Skeletal muscle tissue (tissue), 4 donors: ENCODE measurements around the gene CROT. TPM values are rescaled to one million over a fixed set of nuclear protein-coding genes. Genes with fewer than 3 reads are reported as not detected.
"Not testable (repeated sequence)": the region's sequence is repeated elsewhere in the genome, so short reads cannot be mapped to it uniquely, and the experiment has no call there.

Source experiments
- H3K27ac ChIP-seq: one replicate; pipeline ENCODE4 v1.7.0; 2013; ENCODE audit warnings: mild to moderate bottlenecking, low read depth, low read length, inconsistent platforms
- H3K27me3 ChIP-seq, 3 donors: one replicate each; pipeline ENCODE4 v1.7.0; 2013; ENCODE audit warnings: low read length in 3 of 3; ENCODE audit not compliant: control insufficient read depth in 3 of 3, insufficient read depth in 3 of 3
- H3K36me3 ChIP-seq, 3 donors: one replicate each; pipeline ENCODE4 v1.7.0; 2013; ENCODE audit warnings: low read length in 3 of 3; ENCODE audit not compliant: control insufficient read depth in 3 of 3, insufficient read depth in 3 of 3
- H3K4me1 ChIP-seq, 3 donors: one replicate each; pipeline ENCODE4 v1.7.0; 2013; ENCODE audit warnings: low read length in 3 of 3, mild to moderate bottlenecking in 3 of 3; ENCODE audit not compliant: control insufficient read depth in 3 of 3, insufficient read depth in 3 of 3
- H3K4me3 ChIP-seq, 3 donors: one replicate each; pipeline ENCODE4 v1.7.0; 2013; ENCODE audit warnings: low read length in 3 of 3
- H3K9ac ChIP-seq, 3 donors: one replicate each; pipeline ENCODE4 v1.7.0; 2013; ENCODE audit warnings: low read length in 3 of 3, mild to moderate bottlenecking in 3 of 3, moderate library complexity in 2 of 3, low read depth in 1 of 3
- H3K9me3 ChIP-seq, 3 donors: one replicate each; pipeline ENCODE4 v1.7.0; 2013; ENCODE audit warnings: low read length in 3 of 3; ENCODE audit not compliant: control insufficient read depth in 3 of 3
- total RNA-seq: library from RNA; depleted of rRNA; stranded (reverse); fragments of >200 nt; gene quantifications from one replicate; pipeline ENCODE4 v1.2.3, GENCODE V29; 2014
- donor health status: Osteomylitis.

Gene CROT
- total RNA-seq, 1 donor from 2014 or later, result 14.6 TPM

DNA sequence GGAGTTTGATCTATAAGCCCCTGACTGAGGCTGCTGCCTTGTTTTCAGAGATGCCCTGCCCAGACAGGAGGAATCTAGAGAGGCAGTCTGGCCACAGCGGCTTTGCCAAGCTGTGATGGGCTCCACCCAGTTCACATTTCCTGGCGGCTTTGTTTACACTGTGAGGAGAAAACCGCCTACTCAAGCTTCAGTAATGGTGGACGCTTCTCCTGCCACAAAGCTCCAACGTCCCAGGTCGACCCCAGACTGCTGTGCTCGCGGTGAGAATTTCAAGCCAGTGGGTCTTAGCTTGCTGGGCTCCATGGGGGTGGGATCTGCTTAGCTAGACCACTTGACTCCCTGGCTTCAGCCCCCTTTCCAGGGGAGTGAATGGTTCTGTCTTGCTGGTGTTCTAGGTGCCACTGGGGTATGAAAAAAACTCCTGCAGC lies 26.3 kb upstream of the CROT start:
- H3K9ac ChIP-seq, H3K27me3 ChIP-seq, H3K36me3 ChIP-seq, H3K4me1 ChIP-seq, H3K9me3 ChIP-seq, H3K27ac ChIP-seq: not testable (repeated sequence)
- H3K4me3 ChIP-seq, result peak overlapping the region in 1 of 3 donors; percentile 23

GRCh38 chr7:87322912-87323311 lies 22.6 kb upstream of the CROT start:
- Histone ChIP-seq H3K27me3 (no peaks in the 10 kb centered on the region), H3K4me1 (no peaks in the 10 kb centered on the region), H3K36me3 (peaks cover 0 to 8% (median 5%) of the 10 kb centered on the region in 3 donors), H3K9ac (no peak overlapping the region), H3K9me3 (peaks cover 0 to 13% (median 13%) of the 10 kb centered on the region in 3 donors), H3K4me3 (no peak overlapping the region), H3K27ac (no peak overlapping the region)

DNA sequence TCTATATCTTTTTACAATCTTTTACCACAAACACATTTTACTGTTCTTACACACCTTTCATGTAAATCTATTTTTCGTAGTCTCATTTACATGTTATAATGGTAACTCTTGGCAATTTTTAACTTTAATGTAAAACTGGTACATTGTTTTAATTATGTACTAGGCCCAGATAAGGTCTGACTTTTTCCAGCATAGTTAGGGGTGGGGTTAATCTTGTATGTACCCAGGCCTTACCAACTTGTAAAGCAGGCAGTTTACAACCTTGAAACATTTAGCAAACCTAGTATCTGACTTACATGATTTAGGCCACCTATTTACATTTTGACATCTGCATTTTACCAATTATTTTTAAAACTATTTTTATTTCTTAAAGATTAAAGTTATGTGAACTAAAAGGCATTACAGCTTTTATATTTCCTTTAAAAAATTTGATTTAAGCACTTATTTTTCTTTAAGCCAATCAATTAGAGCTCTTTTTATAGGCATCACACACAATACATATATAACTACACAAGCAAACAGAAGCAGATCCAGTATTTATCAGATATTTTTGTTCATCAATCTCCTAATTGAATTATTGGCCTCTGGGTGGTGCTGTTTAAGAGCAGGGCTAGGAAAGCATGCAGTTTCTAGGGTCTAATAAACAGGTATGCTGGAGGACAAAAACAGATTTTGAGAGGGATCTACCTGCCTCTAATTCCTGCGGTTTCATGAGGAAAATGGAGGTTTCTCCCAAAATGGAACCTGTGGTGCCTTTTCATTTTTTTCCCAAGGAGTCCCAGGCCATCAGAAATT lies 19.7 kb upstream of the CROT start:
- no peaks in the 10 kb centered on the region for H3K4me1 ChIP-seq
- H3K9me3 ChIP-seq, result peaks cover 8 to 25% (median 21%) of the 10 kb centered on the region in 3 donors
- no peak overlapping the region for H3K9ac ChIP-seq
- H3K27ac ChIP-seq, result no peak overlapping the region
- no peaks in the 10 kb centered on the region for H3K27me3 ChIP-seq
- peaks cover 5 to 16% (median 5%) of the 10 kb centered on the region in 3 donors for H3K36me3 ChIP-seq
- H3K4me3 ChIP-seq, result no peak overlapping the region

DNA sequence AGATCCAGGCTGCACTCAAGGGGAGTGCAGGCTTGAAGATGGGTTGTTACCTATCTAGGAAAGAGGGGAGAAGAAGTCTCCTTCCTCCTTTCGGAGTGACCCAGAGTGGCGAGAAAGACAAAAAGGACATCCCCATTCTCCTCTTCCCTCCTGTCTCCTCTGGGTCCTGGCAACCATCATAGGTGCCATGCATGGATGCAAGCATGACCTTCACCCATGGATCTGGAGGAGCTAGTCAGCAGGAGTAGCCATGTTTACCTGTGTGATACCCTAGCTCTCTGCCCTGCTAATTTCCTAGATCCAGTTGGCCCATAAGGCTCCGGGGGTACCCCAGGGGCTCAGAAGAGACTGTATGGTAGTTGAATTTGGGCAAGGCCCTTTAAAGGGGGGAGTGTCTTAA lies 17.2 kb upstream of the CROT start:
- Histone ChIP-seq H3K4me3 (no peak overlapping the region), H3K27me3 (no peaks in the 10 kb centered on the region), H3K36me3 (peaks cover 2 to 11% (median 5%) of the 10 kb centered on the region in 3 donors), H3K27ac (no peak overlapping the region), H3K4me1 (no peaks in the 10 kb centered on the region), H3K9me3 (peaks cover 8 to 25% (median 21%) of the 10 kb centered on the region in 3 donors), H3K9ac (no peak overlapping the region)

- Histone ChIP-seq H3K27ac (no peak overlapping the region), H3K9me3 (peaks cover 8 to 25% (median 19%) of the 10 kb centered on the region in 3 donors), H3K4me1 (no peaks in the 10 kb centered on the region), H3K9ac (no peak overlapping the region), H3K36me3 (peaks cover 2 to 7% (median 5%) of the 10 kb centered on the region in 3 donors), H3K27me3 (no peaks in the 10 kb centered on the region), H3K4me3 (no peak overlapping the region)
Measured at GRCh38 chr7:87330316-87330715, 15.1 kb upstream of the CROT start.

DNA sequence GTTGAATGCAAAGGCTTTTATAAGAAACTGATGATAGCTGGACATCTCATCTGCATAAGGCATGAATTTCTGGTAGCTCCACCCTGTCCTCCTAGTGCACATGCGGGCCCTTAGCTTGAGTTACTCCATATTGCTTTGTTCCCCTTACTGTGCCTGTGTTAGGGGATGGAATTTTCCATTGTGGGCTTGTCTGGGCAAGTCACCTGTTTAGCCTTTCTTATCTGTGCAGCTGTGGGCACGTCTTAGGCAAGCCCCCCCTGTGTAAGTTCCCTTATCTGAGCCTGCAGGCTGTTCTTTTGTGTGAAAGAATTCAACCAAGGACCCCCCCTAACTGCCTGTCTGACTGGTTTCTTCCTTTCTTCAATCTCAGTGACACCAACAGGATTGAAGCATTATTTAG lies 14.5 kb upstream of the CROT start:
- H3K27me3 ChIP-seq, result no peaks in the 10 kb centered on the region
- no peak overlapping the region for H3K27ac ChIP-seq
- no peak overlapping the region for H3K4me3 ChIP-seq
- no peak overlapping the region for H3K9ac ChIP-seq
- H3K9me3 ChIP-seq, result peaks cover 8 to 25% (median 18%) of the 10 kb centered on the region in 3 donors
- H3K4me1 ChIP-seq, result no peaks in the 10 kb centered on the region
- H3K36me3 ChIP-seq, result peaks cover 2 to 7% (median 5%) of the 10 kb centered on the region in 3 donors

GRCh38 chr7:87331687-87332252 lies 13.7 kb upstream of the CROT start:
- no peak overlapping the region for H3K4me3 ChIP-seq
- peaks cover 8 to 21% (median 18%) of the 10 kb centered on the region in 3 donors for H3K9me3 ChIP-seq
- H3K27me3 ChIP-seq, result no peaks in the 10 kb centered on the region
- H3K4me1 ChIP-seq, result no peaks in the 10 kb centered on the region
- peaks cover 2 to 11% (median 5%) of the 10 kb centered on the region in 3 donors for H3K36me3 ChIP-seq
- H3K9ac ChIP-seq, result no peak overlapping the region
- H3K27ac ChIP-seq, result no peak overlapping the region

GRCh38 chr7:87332321-87332720 lies 13.1 kb upstream of the CROT start:
- Histone ChIP-seq H3K4me3 (no peak overlapping the region), H3K9me3 (peaks cover 8 to 16% (median 14%) of the 10 kb centered on the region in 3 donors), H3K27me3 (no peaks in the 10 kb centered on the region), H3K27ac (no peak overlapping the region), H3K9ac (no peak overlapping the region), H3K4me1 (no peaks in the 10 kb centered on the region), H3K36me3 (peaks cover 0 to 11% (median 5%) of the 10 kb centered on the region in 3 donors)

DNA sequence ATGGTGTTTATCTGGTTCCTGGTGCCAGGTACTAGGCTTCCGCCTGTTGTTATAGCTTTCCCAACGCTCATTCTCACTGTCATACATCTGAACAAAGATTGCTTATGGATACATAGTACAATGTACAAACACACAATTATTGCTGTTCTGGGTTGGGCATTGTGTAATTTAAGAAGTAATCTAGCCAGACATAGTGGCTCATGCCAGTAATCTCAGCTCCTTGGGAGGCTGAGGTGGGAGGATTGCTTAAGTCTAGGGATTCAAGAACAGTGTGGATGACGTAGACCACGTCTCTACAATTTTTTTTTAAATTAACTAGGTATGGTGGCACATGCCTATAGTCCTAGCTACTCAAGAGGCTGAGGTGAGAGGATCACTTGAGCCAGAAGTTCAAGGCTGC lies 9.3 kb upstream of the CROT start:
- H3K4me3 ChIP-seq, result no peak overlapping the region
- peaks cover 0 to 13% (median 0%) of the 10 kb centered on the region in 3 donors for H3K36me3 ChIP-seq
- no peaks in the 10 kb centered on the region for H3K9me3 ChIP-seq
- no peaks in the 10 kb centered on the region for H3K27me3 ChIP-seq
- H3K27ac ChIP-seq, result no peak overlapping the region
- no peaks in the 10 kb centered on the region for H3K4me1 ChIP-seq
- no peak overlapping the region for H3K9ac ChIP-seq

DNA sequence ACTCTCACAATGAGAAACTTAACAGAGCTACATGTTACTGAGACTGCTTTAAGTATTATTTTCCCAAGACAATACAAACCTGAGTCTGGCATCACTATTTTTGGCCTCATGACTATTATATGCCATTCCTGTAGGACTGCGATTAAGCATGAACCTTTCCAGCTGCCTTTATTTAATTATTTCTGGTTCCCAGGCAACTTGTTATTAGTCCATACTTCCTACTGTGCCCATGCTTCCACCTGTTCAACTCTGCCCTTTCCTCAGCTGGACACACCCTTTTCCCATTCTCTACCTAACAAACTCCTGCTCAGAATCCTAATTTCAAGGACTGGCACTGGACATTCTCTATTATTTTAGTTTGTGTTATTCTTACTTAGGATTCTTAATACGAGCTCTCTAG lies 8.1 kb upstream of the CROT start:
- Histone ChIP-seq H3K4me1 (no peaks in the 10 kb centered on the region), H3K9ac (no peak overlapping the region), H3K27ac (no peak overlapping the region)

More for the DNA sequence above, 8.1 kb upstream of the CROT start:
- H3K9me3 ChIP-seq, result no peaks in the 10 kb centered on the region
- H3K4me3 ChIP-seq, result no peak overlapping the region
- H3K36me3 ChIP-seq, result peaks cover 0 to 16% (median 0%) of the 10 kb centered on the region in 3 donors
- no peaks in the 10 kb centered on the region for H3K27me3 ChIP-seq
